GM23338 (cell line): ENCODE data around the gene SLC5A6. TPM values are rescaled to one million over a fixed set of nuclear protein-coding genes. Genes with fewer than 3 reads are reported as not detected.

ENCODE experiments used
- ATAC-seq: fragments of 200-7000 bp; cut with Tn5 transposase; 3 replicates; pipeline ENCODE4 v1.9.1; 2020
- DNase-seq: peaks from one replicate; pipeline ENCODE4 v3.0.0-alpha.2; 2015; ENCODE audit warnings: low spot score
- H2AFZ ChIP-seq: fragments of 200-600 bp; sonication (generic); 2 replicates; pipeline ENCODE4 v1.8.0; 2016; ENCODE audit warnings: antibody characterized with exemption, mild to moderate bottlenecking, moderate library complexity
- H3F3A ChIP-seq: fragments of 200-600 bp; sonication (generic); replicated peaks from 2 replicates; pipeline ENCODE4 v1.8.0; 2017; ENCODE audit warnings: antibody characterized with exemption, mixed run types, low read depth
- H3K27ac ChIP-seq: fragments of 200-600 bp; sonication (generic); 2 replicates; pipeline ENCODE4 v1.6.1; 2016; ENCODE audit warnings: low read depth
- H3K27me3 ChIP-seq: fragments of 200-600 bp; sonication (generic); 2 replicates; pipeline ENCODE4 v1.8.0; 2016; ENCODE audit warnings: mild to moderate bottlenecking, mixed run types, moderate library complexity; ENCODE audit not compliant: insufficient read depth
- H3K36me3 ChIP-seq: fragments of 200-600 bp; sonication (generic); 2 replicates; pipeline ENCODE4 v1.8.0; 2016; ENCODE audit warnings: mild to moderate bottlenecking; ENCODE audit not compliant: insufficient read depth
- H3K4me1 ChIP-seq: fragments of 200-600 bp; sonication (generic); 2 replicates; pipeline ENCODE4 v1.8.0; 2016; ENCODE audit warnings: mild to moderate bottlenecking, moderate library complexity; ENCODE audit not compliant: insufficient read depth
- H3K4me2 ChIP-seq: fragments of 200-600 bp; sonication (generic); 2 replicates; pipeline ENCODE4 v1.7.1; 2017; ENCODE audit warnings: mixed run types
- H3K4me3 ChIP-seq: fragments of 200-600 bp; sonication (generic); 2 replicates; pipeline ENCODE4 v1.6.1; 2016; ENCODE audit warnings: mixed run types
- H3K79me2 ChIP-seq: fragments of 200-600 bp; sonication (generic); replicated peaks from 2 replicates; pipeline ENCODE4 v1.8.0; 2017; ENCODE audit warnings: mild to moderate bottlenecking; ENCODE audit not compliant: insufficient read depth
- H3K9me2 ChIP-seq: fragments of 200-600 bp; sonication (generic); 2 replicates; pipeline ENCODE4 v1.8.0; 2017; ENCODE audit not compliant: insufficient read depth
- H4K20me1 ChIP-seq: fragments of 200-600 bp; sonication (generic); replicated peaks from 2 replicates; pipeline ENCODE4 v1.8.0; 2017; ENCODE audit warnings: mild to moderate bottlenecking; ENCODE audit not compliant: insufficient read depth
- H3K27ac Mint-ChIP-seq: 2 replicates; pipeline ENCODE4 v1.8.0; 2020; ENCODE audit warnings: inconsistent platforms, mild to moderate bottlenecking, moderate library complexity, mixed read lengths
- H3K27me3 Mint-ChIP-seq: 3 replicates; pipeline ENCODE4 v1.8.0; 2022; ENCODE audit warnings: low read depth, mild to moderate bottlenecking, moderate library complexity, mixed read lengths, inconsistent platforms; ENCODE audit not compliant: insufficient read depth, poor library complexity
- H3K36me3 Mint-ChIP-seq: 3 replicates; pipeline ENCODE4 v1.8.0; 2021; ENCODE audit warnings: low read depth, mild to moderate bottlenecking, inconsistent platforms, moderate library complexity, mixed read lengths
- H3K4me1 Mint-ChIP-seq: 3 replicates; pipeline ENCODE4 v1.8.0; 2020; ENCODE audit warnings: mild to moderate bottlenecking, inconsistent platforms, mixed read lengths
- H3K4me3 Mint-ChIP-seq: 3 replicates; pipeline ENCODE4 v1.8.0; 2021; ENCODE audit warnings: moderate library complexity, mild to moderate bottlenecking, inconsistent platforms, mixed read lengths
- H3K9me3 Mint-ChIP-seq: 3 replicates; pipeline ENCODE4 v1.8.0; 2020; ENCODE audit warnings: moderate library complexity, mild to moderate bottlenecking, inconsistent platforms, mixed read lengths
- CREB1 ChIP-seq: fragments of 250-450 bp; sonication (Bioruptor Pico); IDR thresholded peaks from 2 replicates; pipeline ENCODE4 v1.5.0; 2020; ENCODE audit warnings: low read depth, mild to moderate bottlenecking, moderate library complexity
- EZH2 ChIP-seq: fragments of 200-600 bp; sonication (generic); IDR thresholded peaks from one replicate; pipeline ENCODE4 v1.8.0; 2017; ENCODE audit warnings: antibody characterized with exemption, mild to moderate bottlenecking, low read depth; ENCODE audit not compliant: unreplicated experiment
- EZH2phosphoT487 ChIP-seq: fragments of 200-600 bp; sonication (generic); IDR thresholded peaks from one replicate; pipeline ENCODE4 v1.8.1; 2018; ENCODE audit warnings: antibody characterized with exemption; ENCODE audit not compliant: unreplicated experiment
- JUNB ChIP-seq: IDR thresholded peaks from one replicate; pipeline ENCODE4 v1.6.1; 2016; ENCODE audit warnings: antibody characterized with exemption; ENCODE audit not compliant: unreplicated experiment
- NANOG ChIP-seq: IDR thresholded peaks from 2 replicates; pipeline ENCODE4 v1.6.1; 2016; ENCODE audit warnings: antibody characterized with exemption, borderline replicate concordance
- POLR2AphosphoS5 ChIP-seq: IDR thresholded peaks from 2 replicates; pipeline ENCODE4 v1.6.1; 2016; ENCODE audit warnings: antibody characterized with exemption, low read depth
- STAT1 ChIP-seq: IDR thresholded peaks from one replicate; pipeline ENCODE4 v1.6.1; 2016; ENCODE audit warnings: antibody characterized with exemption; ENCODE audit not compliant: unreplicated experiment
- ZNF114 ChIP-seq: fragments of 250-450 bp; sonication (Bioruptor Pico); IDR thresholded peaks from 2 replicates; pipeline ENCODE4 v1.5.0; 2020; ENCODE audit warnings: mild to moderate bottlenecking, moderate library complexity
- ZNF331 ChIP-seq: fragments of 250-450 bp; sonication (Bioruptor Pico); IDR thresholded peaks from 2 replicates; pipeline ENCODE4 v1.5.0; 2020; ENCODE audit warnings: low read depth, mild to moderate bottlenecking, moderate library complexity
- polyA plus RNA-seq: library from polyadenylated mRNA; unstranded; fragments of >200 nt; fragmentation: Nextera tagmentation; extraction: Ambion mirVana; gene quantifications from 2 replicates; pipeline ENCODE4 v1.2.1, GENCODE V29; 2016
- total RNA-seq: library from RNA; depleted of rRNA; stranded (reverse); fragments of >200 nt; shearing (Covaris generic); gene quantifications from 2 replicates; pipeline ENCODE4 v1.2.3, GENCODE V29; 2014
- TF ChIP-seq, protein P1 (sequence below), 2 experiments: fragments of 200-600 bp in 1 of 2; sonication (generic) in 1 of 2; conservative IDR thresholded peaks; 2 replicates each; pipeline versions ENCODE4 v1.5.1 to v1.6.1; 2016 to 2017; ENCODE audit warnings: antibody characterized with exemption in 2 of 2, low read depth in 2 of 2, mild to moderate bottlenecking in 2 of 2, moderate library complexity in 1 of 2
- TF ChIP-seq, protein P2 (sequence below): fragments of 250-450 bp; sonication (Bioruptor Pico); IDR thresholded peaks from 2 replicates; pipeline ENCODE4 v1.5.0; 2020; ENCODE audit warnings: mild to moderate bottlenecking, moderate library complexity
- TF ChIP-seq, protein P3 (sequence below): IDR thresholded peaks from 2 replicates; pipeline ENCODE4 v1.6.1; 2016; ENCODE audit warnings: antibody characterized with exemption
- TF ChIP-seq, protein P4 (sequence below): IDR thresholded peaks from one replicate; pipeline ENCODE4 v1.6.1; 2018; ENCODE audit warnings: antibody characterized with exemption; ENCODE audit not compliant: unreplicated experiment

Gene SLC5A6
- total and polyA plus RNA-seq, 2 experiments from 2014 or later, result 44.3 to 153 TPM

DNA sequence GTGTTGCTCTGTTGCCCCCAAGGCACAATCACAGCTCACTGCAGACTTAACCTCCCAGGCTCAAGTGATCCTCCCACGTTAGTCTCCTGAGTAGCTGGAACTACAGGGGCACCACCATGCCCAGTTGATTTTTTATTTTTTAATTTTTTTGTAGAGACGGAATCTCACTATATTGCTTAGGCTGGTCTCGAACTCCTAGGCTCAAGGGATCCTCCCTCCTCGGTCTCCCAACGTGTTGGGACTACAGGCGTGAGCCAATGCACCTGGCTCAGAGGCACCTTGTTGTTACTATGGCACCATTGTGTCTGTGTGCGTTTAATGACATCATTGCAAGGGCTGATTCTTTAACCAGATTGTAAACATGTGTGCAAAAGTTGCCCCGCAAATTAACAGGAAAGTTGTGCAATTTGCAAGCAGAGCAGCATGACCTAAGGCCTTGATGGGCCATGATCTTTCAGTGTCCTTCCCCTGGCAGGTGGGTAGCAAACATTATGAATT is 40.7 kb downstream of the SLC5A6 start:
- Mint-ChIP-seq H3K36me3 (no peaks in the 10 kb centered on the region), H3K27ac (no peak overlapping the region), H3K9me3 (no peaks in the 10 kb centered on the region), H3K27me3 (no peaks in the 10 kb centered on the region), H3K4me3 (no peak overlapping the region), H3K4me1 (peaks cover 9% of the 10 kb centered on the region; the same call in 2 of the 3 replicates)
- H3K79me2 ChIP-seq, result no peaks in the 10 kb centered on the region
- no peak overlapping the region for H3K27ac ChIP-seq
- DNase-seq (no peak), ATAC-seq (no peak)
- no peak overlapping the region for H3K4me3 ChIP-seq
- TF ChIP-seq POLR2AphosphoS5 (no peak), EZH2 (no peak), JUNB (no peak), EZH2phosphoT487 (no peak), STAT1 (no peak), ZNF114 (CRISPR knock-in tag) (no peak), NANOG (no peak), CREB1 (CRISPR knock-in tag) (no peak), ZNF331 (CRISPR knock-in tag) (no peak)
- TF ChIP-seq, protein P1, sequence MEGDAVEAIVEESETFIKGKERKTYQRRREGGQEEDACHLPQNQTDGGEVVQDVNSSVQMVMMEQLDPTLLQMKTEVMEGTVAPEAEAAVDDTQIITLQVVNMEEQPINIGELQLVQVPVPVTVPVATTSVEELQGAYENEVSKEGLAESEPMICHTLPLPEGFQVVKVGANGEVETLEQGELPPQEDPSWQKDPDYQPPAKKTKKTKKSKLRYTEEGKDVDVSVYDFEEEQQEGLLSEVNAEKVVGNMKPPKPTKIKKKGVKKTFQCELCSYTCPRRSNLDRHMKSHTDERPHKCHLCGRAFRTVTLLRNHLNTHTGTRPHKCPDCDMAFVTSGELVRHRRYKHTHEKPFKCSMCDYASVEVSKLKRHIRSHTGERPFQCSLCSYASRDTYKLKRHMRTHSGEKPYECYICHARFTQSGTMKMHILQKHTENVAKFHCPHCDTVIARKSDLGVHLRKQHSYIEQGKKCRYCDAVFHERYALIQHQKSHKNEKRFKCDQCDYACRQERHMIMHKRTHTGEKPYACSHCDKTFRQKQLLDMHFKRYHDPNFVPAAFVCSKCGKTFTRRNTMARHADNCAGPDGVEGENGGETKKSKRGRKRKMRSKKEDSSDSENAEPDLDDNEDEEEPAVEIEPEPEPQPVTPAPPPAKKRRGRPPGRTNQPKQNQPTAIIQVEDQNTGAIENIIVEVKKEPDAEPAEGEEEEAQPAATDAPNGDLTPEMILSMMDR (conservative IDR thresholded peaks at IDR 0.05; ENCODE audit: low read depth in 2 of 2), result no peak
- TF ChIP-seq, protein P2, sequence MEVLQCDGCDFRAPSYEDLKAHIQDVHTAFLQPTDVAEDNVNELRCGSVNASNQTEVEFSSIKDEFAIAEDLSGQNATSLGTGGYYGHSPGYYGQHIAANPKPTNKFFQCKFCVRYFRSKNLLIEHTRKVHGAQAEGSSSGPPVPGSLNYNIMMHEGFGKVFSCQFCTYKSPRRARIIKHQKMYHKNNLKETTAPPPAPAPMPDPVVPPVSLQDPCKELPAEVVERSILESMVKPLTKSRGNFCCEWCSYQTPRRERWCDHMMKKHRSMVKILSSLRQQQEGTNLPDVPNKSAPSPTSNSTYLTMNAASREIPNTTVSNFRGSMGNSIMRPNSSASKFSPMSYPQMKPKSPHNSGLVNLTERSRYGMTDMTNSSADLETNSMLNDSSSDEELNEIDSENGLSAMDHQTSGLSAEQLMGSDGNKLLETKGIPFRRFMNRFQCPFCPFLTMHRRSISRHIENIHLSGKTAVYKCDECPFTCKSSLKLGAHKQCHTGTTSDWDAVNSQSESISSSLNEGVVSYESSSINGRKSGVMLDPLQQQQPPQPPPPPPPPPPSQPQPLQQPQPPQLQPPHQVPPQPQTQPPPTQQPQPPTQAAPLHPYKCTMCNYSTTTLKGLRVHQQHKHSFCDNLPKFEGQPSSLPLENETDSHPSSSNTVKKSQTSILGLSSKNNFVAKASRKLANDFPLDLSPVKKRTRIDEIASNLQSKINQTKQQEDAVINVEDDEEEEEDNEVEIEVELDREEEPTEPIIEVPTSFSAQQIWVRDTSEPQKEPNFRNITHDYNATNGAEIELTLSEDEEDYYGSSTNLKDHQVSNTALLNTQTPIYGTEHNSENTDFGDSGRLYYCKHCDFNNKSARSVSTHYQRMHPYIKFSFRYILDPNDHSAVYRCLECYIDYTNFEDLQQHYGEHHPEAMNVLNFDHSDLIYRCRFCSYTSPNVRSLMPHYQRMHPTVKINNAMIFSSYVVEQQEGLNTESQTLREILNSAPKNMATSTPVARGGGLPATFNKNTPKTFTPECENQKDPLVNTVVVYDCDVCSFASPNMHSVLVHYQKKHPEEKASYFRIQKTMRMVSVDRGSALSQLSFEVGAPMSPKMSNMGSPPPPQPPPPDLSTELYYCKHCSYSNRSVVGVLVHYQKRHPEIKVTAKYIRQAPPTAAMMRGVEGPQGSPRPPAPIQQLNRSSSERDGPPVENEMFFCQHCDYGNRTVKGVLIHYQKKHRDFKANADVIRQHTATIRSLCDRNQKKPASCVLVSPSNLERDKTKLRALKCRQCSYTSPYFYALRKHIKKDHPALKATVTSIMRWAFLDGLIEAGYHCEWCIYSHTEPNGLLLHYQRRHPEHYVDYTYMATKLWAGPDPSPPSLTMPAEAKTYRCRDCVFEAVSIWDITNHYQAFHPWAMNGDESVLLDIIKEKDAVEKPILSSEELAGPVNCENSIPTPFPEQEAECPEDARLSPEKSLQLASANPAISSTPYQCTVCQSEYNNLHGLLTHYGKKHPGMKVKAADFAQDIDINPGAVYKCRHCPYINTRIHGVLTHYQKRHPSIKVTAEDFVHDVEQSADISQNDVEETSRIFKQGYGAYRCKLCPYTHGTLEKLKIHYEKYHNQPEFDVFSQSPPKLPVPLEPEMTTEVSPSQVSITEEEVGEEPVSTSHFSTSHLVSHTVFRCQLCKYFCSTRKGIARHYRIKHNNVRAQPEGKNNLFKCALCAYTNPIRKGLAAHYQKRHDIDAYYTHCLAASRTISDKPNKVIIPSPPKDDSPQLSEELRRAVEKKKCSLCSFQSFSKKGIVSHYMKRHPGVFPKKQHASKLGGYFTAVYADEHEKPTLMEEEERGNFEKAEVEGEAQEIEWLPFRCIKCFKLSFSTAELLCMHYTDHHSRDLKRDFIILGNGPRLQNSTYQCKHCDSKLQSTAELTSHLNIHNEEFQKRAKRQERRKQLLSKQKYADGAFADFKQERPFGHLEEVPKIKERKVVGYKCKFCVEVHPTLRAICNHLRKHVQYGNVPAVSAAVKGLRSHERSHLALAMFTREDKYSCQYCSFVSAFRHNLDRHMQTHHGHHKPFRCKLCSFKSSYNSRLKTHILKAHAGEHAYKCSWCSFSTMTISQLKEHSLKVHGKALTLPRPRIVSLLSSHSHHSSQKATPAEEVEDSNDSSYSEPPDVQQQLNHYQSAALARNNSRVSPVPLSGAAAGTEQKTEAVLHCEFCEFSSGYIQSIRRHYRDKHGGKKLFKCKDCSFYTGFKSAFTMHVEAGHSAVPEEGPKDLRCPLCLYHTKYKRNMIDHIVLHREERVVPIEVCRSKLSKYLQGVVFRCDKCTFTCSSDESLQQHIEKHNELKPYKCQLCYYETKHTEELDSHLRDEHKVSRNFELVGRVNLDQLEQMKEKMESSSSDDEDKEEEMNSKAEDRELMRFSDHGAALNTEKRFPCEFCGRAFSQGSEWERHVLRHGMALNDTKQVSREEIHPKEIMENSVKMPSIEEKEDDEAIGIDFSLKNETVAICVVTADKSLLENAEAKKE (CRISPR knock-in tag), result no peak
- TF ChIP-seq, protein P3, sequence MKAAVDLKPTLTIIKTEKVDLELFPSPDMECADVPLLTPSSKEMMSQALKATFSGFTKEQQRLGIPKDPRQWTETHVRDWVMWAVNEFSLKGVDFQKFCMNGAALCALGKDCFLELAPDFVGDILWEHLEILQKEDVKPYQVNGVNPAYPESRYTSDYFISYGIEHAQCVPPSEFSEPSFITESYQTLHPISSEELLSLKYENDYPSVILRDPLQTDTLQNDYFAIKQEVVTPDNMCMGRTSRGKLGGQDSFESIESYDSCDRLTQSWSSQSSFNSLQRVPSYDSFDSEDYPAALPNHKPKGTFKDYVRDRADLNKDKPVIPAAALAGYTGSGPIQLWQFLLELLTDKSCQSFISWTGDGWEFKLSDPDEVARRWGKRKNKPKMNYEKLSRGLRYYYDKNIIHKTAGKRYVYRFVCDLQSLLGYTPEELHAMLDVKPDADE, result no peak
- TF ChIP-seq, protein P4, sequence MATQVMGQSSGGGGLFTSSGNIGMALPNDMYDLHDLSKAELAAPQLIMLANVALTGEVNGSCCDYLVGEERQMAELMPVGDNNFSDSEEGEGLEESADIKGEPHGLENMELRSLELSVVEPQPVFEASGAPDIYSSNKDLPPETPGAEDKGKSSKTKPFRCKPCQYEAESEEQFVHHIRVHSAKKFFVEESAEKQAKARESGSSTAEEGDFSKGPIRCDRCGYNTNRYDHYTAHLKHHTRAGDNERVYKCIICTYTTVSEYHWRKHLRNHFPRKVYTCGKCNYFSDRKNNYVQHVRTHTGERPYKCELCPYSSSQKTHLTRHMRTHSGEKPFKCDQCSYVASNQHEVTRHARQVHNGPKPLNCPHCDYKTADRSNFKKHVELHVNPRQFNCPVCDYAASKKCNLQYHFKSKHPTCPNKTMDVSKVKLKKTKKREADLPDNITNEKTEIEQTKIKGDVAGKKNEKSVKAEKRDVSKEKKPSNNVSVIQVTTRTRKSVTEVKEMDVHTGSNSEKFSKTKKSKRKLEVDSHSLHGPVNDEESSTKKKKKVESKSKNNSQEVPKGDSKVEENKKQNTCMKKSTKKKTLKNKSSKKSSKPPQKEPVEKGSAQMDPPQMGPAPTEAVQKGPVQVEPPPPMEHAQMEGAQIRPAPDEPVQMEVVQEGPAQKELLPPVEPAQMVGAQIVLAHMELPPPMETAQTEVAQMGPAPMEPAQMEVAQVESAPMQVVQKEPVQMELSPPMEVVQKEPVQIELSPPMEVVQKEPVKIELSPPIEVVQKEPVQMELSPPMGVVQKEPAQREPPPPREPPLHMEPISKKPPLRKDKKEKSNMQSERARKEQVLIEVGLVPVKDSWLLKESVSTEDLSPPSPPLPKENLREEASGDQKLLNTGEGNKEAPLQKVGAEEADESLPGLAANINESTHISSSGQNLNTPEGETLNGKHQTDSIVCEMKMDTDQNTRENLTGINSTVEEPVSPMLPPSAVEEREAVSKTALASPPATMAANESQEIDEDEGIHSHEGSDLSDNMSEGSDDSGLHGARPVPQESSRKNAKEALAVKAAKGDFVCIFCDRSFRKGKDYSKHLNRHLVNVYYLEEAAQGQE, result no peak
- H2AFZ ChIP-seq, result no peak overlapping the region
- no peak overlapping the region for H3K4me2 ChIP-seq
- H4K20me1 ChIP-seq, result no peaks in the 10 kb centered on the region
- H3K4me1 ChIP-seq, result no peaks in the 10 kb centered on the region; the same call in 1 of the 2 replicates
- H3K9me2 ChIP-seq, result no peaks in the 10 kb centered on the region
- no peaks in the 10 kb centered on the region for H3K27me3 ChIP-seq
- H3F3A ChIP-seq, result no peaks in the 10 kb centered on the region
- no peaks in the 10 kb centered on the region for H3K36me3 ChIP-seq
